ENCODE data around the gene P3H2. TPM values are rescaled to one million over a fixed set of nuclear protein-coding genes. Genes with fewer than 3 reads are reported as not detected.

Gene P3H2
- polyA plus RNA-seq, 3 donors = 93.0 to 114 (median 105) TPM

DNA sequence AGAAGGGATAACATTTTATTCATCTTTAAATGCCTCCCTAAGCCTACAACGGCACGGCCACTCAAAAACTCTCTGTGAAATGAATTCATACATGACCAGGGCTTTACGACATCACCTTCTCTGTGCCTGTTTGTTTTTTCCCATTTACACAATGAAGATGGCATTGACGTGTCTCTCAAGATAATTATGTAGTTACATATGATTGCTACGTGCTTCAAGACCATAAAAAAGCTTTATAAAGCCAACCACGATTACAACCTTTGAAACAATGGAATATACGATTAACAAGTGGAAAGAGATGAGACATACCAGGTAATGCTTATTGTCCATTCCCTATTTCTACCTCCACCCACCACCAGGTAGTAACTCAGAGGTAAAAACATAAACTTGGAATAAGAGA lies 168.4 kb downstream of the P3H2 start:
- no peak for DNase-seq (ENCODE audit: low read depth in 3 of 3, low spot score in 2 of 3)

DNA sequence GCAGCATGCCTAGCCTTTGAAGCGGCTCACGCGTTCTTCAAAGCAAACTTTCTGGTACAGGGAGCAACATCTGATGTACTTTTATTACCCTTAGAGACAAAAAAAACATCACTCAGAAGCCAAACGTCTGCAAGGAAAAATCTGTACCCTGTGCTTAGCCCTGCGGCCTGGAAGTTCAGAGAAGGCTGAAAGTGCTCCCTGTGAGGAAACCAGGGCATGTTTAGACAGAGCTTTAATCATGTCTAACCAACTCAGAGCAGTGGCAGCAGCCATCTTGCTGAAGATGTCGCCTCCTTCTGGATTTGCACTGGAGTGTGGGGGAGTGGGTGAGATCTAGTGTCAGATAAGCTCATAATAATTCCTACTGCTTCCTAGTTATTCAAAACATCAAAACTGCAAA lies 170.4 kb downstream of the P3H2 start:
- DNase-seq (ENCODE audit: low read depth in 3 of 3, low spot score in 2 of 3) = no peak

DNA sequence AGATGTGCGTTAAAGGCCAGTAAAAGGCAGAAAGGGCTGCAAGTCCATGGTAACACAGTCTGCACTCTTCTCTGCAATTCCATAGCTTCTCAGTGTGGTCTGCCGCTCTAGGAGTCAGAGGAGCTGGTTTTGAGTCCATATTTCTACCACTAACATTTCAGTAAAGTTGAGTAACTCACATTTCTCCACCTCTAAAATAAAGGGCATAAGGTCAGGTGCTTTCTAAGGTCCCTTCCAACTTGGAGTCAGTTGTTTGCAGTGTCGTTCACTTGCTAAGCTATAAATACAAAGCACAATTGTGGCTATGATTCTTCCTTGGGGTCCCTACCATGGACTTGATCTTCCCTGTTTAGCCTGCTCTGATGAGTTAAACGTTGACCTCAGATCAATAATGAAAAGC lies 171.1 kb downstream of the P3H2 start:
- DNase-seq (ENCODE audit: low read depth in 3 of 3, low spot score in 2 of 3) = no peak

DNA sequence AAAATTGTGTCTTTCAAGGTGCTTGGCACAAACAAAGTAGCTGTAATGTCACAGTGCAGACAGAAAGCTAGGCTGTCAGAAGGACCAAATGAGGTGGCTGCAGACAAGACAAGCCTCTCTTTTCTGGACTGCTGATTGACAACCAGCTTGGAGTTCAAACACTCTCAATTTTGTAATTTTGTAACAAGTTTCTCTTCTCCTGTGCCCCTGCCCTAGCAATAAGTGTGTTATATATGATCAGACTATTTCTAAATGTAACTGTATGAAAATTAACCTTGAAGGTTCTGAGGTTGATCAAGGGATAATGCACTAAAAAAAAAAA lies 172.0 kb downstream of the P3H2 start:
- no peak for DNase-seq (ENCODE audit: low read depth in 3 of 3, low spot score in 2 of 3)

DNA sequence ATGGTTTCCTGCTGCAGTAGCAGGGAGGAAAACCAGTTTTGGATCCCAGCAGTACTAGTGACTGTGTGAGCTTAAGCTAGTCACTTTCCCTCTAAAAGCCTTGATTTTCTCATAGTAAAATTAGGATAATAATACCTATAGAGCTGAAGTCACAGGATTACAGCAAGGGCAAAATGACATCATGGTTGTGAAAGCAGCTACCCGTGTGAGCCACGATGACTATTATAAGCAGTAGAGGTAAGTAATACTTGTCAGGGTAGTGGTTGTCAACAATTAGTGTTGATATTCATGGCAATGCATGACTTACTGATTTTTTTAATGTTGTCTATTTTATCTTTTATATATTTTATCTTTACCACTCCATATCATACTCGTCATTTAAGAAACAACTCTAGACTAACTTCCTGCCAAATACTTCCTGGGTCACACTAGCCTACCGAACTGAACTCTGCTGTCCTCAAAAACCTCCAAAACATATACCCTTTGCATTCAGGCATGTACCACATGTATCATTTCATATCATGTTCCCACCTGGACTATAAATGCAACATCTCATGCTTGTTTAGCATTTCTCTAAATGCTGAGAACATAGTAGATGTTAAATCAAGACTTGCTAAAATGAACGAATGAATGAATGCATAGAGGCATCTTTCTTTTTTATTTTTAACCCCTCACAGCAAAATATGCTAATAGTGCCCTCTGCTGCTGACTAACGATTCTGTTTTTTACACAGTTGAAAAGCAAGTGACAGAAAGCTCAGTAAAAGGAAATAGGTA lies 172.6 kb downstream of the P3H2 start:
- peak in 1 of 3 donors; percentile 24 for DNase-seq (ENCODE audit: low read depth in 3 of 3, low spot score in 2 of 3)

DNA sequence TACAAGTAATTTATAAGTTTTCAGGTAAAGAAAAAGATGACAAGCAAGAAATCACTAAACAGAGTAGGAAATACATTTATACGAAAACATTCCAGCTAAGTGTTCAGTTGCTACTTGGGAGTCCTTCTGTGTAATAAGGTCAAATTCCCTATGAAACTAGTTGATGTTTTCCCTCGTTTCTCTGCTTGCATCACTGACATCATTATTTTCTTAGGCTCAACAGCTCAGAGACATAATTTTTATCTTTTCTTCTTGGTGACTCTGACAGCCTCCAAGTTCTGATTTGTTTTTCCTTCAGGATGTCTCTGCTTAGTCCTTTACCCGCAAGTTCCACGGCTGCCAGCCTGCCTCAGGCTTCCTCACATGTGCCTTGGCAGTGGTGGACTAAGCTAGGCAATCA lies 173.6 kb downstream of the P3H2 start:
- no peak for DNase-seq (ENCODE audit: low read depth in 3 of 3, low spot score in 2 of 3)

DNA sequence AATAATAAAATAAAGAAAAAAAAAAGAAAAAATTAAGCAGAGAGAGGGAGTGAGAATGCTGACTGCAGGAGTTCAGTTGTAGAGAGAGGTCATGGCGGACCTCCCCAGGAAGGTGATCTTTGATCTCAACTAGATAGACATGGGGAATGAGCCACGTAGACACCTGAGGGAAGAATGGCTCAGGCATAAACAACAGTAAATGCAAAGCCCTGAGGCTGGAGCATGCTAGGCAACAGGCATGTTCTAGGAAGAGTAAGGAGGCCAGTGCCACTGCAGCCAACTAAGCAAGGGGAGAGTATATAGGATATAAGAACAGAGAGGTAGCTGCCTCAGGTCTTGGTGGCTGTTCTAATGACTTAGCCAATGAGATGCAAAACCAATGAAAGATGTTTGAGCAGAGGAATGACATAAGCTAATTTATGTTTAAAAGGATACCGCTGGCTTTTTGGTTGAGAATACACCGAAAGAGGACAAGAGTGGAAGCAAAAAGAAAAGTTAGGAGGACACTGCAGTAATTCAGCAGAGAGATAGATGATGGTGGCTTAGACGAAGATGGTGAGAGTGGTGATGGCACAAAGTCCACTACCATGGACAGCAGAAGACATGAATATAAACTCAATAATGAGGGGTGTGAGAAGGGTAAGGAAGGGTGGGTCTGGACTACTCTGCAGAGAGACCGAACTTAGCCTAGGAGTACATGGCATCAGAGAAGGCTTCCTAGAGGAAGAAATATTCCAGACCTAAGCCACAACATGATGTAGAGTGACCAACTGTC lies 174.6 kb downstream of the P3H2 start:
- no peak for DNase-seq (ENCODE audit: low read depth in 3 of 3, low spot score in 2 of 3)

DNA sequence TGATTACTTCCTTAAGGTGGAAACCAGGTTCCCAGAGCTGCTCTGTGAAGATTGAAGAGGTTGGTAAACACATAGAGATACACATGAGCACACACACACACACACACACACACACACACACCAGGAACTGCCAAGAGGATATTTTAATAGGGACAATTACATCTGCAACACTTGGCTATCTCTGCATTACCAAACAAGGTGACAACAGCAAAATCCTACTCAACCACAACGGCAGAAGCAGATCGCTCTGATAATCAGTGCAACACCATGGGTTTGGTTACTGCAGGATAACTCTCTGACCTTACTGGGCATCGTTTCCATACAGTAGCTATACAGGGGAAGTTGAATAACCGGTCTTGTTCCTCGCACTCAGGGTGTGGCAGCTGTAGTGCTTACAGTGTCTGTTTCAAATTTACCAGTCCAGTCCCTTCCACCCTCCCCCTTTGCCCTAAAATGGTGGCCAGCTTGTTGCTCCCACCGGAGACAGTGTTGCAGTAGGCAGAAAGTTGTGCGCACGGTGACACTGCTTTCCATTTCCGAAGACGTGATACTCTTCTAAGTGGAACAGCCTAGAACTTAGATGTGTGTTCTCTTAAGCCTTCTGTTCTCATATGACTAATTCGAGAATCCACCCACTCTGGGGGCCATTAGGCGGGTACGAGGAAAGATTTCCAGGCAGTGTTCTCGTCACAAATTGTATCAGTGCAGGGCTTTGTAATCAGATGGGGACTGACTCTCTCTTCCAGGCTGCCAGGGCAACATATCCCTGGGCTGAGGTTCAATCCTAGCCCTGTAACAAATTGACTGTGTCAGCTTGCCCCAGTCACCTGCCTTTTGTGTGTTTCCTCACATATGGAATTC lies 176.2 kb downstream of the P3H2 start:
- no peak for DNase-seq (ENCODE audit: low read depth in 3 of 3, low spot score in 2 of 3)

DNA sequence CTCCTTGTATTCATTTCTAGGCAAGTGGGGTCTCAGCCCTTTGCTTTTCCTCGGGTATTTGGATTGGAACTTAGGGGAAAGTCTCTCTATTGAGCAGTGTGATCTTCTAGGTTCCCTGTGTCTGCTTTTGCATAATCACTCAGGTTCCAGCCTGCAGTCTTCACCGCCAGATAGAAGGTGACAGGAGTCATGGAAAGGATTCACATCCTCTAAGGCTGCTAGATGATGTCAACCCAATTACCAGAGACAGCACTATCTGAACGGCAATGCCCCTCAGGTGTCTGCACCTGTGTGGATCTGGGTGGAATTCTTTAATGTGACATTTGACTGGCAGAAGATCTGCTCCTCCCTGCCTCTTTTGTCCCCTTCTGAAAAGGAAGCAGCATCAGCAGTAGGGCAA lies 177.7 kb downstream of the P3H2 start:
- DNase-seq (ENCODE audit: low read depth in 3 of 3, low spot score in 2 of 3) = no peak

DNA sequence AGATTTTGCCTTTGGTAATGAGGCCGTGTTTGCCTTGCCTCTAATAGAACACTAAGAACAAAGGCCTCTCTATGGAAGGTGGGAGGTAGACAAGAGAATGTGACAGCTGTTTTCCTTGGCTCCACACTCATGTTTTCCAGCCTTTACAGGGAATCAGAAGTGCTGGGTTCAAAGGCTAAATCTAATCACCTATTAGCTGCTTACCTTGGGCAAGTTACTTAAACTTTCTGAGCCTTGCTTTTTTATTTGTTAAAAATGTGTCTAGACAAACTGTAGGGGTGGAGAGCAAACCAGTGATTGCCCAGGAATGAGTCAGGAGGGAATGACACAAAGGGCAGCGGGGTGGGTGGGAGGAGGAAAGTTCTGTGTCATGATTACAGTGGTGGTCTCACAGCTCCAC lies 179.0 kb downstream of the P3H2 start:
- no peak for DNase-seq (ENCODE audit: low read depth in 3 of 3, low spot score in 2 of 3)

DNA sequence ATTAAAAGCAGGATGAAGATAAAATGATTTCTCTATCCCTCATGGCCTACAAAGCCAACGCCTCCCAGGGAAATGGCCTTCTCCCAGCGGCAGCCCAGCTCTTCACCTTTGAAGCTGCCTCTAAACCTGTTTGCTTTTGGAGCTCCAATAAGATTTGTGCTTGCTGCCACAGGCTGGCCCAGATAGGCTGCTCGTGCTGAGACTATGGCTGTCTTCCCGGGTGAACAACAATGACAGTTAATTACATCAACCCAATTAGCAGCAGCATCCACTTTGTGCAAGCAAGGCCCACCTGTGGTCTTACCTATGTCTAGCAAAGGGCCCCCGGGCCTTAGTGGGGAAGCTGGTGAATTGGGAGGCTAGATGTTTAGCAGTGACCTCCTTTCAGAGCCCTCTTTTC lies 179.6 kb downstream of the P3H2 start:
- DNase-seq (ENCODE audit: low read depth in 3 of 3, low spot score in 2 of 3) = no peak

DNA sequence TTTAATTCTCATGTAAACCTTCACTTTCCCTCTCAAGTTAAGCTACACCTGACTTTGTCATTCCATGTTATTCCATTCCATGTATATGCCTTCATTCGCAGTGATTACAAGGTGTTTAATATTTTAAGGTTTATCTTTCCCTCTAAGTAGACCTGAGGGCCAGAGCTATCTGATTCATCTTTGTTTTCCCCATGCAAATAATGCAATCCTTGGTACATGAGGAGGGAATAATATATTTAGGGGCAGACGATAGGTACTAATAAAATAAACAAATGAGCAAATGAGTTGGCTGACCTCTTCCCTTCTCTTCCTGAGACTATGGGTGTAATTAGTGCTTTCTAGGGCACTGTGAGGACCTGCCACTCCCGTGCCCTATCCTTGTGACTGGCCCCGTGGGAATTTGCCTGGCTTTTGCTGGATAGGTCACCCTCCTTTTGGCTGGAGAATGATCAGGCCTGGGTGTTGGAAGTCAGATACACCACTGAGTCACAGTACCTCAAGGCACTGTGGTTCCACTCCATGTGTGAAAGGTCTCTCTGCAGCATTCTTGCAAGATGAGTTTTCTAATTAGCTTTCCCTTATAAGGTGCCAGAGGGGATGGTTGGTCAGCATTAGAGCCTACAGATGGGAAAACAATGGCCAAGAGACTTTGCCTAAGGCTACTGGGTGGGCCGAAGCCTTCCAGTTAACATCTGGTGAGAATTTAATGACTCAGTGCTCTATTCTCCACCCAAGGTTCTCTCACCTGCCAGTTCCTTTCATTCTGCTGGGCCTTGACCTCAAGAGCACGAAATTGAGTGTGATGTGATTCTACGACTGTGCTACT lies 183.2 kb downstream of the P3H2 start:
- DNase-seq (ENCODE audit: low read depth in 3 of 3, low spot score in 2 of 3) = no peak

DNA sequence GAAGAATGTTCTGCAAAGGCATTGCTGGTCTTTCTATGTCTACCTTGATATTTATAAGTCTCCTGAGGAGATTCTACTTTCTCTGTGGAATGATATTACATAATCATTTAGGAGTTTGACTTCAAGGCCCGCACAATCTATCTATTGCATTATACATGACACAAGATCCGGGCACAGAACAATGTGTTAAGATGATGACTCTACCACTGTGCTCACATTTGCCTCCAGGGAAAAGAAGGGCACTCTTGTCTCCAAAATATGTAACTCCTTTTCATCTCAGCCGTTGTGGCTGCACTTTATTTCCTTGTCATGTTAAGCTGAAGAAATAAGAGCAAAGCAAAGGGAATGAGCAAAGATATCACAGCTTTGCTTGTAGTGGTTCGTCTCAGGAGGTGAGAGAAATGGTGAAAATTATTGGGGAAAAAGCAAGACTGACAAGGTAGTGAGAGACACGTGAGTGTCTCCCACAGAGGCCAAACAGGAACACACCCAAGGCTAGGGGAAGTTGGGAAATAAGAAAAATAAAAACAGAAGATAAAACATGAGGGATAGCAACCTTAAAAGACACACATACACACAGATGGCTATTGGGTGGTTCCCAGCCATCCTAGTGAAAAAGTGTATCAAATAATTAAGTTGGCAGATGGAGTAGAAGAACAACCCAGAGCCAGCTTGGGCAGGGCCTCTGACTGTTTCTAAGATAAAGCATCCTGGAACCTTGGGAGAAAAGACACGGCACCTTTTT lies 184.3 kb downstream of the P3H2 start:
- no peak for DNase-seq (ENCODE audit: low read depth in 3 of 3, low spot score in 2 of 3)

DNA sequence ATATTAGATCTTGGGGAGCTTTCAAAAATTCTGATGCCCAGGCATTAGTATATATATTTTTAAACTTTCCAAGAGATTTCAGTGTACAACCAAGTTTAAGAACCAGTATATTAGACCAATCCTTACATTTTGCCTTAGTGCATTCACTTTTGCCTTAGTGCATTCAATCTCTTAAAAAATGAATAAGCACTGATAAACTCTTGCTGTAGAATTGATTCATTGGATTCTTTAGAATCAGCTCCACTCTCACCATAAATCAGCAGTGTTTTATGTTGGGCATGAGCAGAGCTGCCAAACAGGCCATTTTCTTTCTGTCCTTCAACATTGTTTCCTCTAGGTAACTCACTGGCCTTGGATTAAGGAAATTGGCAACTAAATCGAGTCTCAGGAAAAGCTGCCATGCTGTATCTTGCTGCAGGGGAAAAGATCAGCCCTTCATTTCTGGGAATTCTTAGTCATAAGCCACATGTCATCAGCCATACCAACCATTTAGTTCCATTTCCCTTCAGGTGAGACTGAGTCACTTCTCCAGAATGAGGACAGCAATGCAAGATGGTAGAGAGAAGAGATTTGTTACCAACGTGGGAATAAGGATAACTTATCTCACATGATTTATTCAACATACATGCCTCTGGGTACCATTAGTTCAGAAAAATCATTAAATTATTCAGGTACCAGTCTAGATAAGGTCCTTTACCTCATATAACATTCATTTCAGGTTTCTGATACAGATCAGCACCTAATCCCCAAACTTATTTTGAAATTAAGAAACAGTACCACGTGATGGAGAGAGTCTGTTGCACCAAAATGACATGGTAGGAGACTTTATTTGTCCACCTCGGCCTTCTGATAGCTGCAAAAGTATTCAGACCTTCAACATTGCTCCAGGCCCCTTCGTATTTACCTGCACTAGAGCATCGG lies 192.5 kb downstream of the P3H2 start:
- no peak for DNase-seq (ENCODE audit: low read depth in 3 of 3, low spot score in 2 of 3)

DNA sequence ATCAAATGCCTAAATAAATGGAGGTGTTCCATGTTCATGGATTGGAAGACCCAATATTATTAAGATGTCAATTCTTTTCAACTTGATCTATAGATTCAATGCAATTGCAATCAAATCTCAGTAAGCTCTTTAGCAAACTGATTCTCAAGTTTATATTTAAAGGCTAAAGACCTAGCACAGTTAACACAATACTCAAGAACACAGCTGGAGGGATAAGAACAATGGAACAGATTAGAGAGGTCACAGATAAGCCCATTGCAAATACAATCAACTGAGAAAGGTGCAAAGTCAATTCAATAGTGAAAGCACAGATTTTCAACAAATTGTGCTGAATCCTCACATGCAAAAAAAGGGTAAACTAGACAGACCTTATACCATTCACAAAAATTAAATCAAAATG lies 198.9 kb downstream of the P3H2 start:
- DNase-seq (ENCODE audit: low read depth in 3 of 3, low spot score in 2 of 3) = no peak

DNA sequence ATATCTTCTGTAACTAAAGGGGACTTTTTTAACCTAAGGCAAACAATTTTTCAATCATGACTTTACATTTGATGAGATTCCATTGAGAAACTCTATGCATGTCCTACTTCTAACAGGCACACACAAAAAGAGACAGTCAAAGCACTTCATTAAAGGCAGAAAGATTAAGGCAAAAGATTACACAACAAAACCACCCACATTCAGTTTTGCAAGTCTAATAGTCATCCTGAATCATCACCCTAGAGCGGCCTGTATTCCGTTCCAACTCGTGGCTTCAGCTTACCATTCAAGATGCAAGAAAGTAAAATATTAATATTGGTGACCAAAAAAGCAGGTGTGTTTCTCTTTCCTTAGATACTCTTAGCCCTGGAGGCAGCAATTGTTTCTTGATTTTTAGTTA lies 205.9 kb downstream of the P3H2 start:
- DNase-seq (ENCODE audit: low read depth in 3 of 3, low spot score in 2 of 3) = no peak

DNA sequence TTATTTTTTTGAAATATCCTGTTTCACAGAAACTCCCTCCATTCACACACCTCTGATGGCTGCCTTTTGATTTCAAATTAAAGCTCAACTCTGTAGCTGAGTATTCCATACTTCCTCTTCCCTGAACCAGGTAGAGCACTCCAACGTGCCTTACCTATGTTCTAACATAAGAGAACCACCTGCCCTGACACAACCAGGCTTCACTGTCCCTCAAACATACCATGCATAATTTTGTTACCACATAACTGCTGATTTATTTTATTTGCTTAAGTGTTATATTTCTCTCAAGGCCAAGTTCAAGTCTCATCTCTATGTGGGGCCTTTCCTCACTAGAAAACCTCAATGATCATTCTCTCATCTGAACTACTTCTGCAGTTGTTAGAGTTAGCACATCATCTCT lies 209.7 kb downstream of the P3H2 start:
- no peak for DNase-seq (ENCODE audit: low read depth in 3 of 3, low spot score in 2 of 3)

DNA sequence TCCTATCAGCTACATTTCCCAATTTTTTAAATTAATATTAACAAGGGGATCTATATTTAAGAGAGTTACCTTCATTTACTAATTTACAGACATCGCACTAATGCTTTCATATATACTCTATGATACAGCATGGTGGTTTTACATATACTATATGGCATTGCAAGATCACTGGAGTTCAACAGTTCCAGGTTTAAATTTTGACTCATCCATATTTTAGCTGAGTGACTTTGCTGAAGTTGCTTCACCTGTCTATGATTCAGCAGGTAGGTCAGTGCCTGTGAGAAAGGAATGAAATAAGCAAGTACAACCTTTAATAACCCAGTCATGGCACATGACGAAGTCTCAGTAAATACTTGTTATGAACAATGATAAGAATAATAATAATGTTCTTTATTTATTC lies 211.1 kb downstream of the P3H2 start:
- no peak for DNase-seq (ENCODE audit: low read depth in 3 of 3, low spot score in 2 of 3)

DNA sequence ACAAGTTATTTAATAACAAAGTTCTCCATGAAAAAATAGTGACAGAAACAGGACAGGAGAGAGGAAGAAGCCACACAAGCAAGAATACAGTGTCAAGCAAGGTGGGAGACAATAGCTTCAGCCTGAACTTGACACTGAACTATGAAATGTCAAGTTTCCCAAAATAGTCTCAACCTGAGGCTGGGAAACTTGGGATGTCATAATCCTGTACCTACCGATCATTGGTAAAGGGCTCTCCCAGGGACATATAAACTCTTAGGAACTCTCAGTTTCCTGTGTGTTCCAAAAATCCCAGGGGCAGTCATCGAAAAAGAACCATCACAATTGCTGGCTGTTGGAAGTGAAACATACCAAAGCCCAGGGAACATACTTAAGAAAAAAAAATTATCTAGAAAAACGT lies 211.6 kb downstream of the P3H2 start:
- no peak for DNase-seq (ENCODE audit: low read depth in 3 of 3, low spot score in 2 of 3)

Measured in right renal cortex interstitium (tissue), 3 donors.